HG03442 (cell line): Measurements from ENCODE around the gene PAK5.

Source experiments
- ATAC-seq: cut with Tn5 transposase; IDR thresholded peaks from one replicate; pipeline ENCODE4 v1.9.1; 2021; ENCODE audit warnings: mild to moderate bottlenecking, moderate library complexity; ENCODE audit not compliant: unreplicated experiment

Gene PAK5

DNA sequence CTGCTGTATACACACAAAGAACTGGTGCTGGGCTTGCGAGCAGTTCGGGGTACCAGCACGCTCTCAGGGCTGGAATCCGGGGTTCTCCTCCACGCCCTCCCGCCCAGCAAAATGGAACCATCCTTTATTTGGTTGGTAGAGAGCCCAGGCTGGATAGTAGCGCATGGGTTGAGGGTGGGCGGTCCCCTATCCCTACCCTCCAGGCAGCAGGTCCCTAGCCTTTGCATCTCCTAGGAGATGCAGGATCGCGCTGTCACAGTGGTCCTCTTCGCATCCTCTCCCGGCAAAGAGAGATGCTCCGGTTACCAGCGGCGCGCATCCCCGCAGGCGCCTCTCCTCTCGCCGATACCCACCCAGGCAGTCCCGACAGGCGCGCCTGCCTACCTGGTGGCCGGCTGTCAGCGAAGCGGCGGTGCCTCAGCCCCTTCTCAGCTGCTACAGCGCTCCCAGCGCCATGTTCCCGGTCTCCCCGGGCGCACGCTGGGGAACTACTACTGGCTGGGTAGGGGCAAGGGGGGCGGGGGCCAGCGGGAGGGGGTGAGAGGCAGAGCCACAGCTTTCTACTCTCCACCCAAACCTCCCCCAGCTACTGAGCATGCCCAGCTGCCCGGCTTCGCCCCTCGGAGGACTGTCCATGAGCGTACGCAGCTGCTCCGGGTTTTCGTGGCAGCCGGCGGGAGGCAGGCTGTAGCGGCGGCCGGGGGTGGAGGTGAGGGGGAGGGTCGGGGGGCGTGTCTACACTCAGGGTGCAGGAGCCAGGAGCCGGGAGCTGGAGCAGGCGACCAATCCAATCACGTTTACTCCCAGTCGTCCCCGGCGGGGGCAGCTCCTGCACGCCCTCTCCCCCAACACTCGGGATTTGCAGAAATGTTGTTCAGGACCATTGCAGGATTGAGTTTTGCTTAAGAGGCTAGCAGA lies at the start of gene PAK5:
PAK5 (minus strand) TSS at position 699 of the 918 bp plus-strand sequence. CDS start 194,748 bp downstream, outside the sequence.
- no peak for ATAC-seq

DNA sequence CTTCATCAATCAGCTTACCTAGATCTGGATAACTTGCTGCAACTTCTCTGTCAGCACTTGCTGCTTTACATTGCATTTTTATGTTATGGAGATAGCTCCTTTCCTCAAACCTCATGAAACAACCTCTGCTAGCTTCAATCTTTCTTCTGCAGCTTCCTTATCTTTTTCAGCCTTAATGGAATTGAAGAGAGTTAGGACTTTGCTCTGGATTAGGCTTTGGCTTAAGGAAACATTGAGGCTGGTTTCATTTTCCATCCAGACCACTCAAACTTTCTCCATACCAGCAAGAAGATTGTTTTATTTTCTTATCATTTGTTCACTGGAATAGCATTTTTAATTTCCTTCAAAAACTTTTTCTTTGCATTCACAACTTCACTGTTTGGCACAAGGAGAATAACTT lies 48.8 kb upstream of the PAK5 start:
- ATAC-seq = no peak

DNA sequence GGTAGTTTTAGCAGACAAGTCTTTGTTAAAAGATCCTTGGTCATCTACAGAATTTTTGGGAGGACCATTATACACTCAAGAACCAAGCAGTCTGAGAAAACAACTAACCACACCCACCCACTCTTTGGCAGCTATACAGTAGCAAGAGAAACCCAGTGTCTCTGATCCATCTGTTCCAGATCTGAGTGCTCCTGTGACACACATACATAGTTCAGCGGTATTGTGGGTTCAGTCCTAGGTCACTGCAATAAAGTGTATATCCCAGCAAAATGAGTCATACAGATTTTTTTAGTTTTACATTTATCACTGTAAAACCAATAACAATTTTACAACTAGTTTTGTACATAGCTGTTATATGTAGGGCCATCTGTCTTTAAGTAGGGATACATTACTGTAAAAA lies 47.4 kb upstream of the PAK5 start:
- no peak for ATAC-seq

DNA sequence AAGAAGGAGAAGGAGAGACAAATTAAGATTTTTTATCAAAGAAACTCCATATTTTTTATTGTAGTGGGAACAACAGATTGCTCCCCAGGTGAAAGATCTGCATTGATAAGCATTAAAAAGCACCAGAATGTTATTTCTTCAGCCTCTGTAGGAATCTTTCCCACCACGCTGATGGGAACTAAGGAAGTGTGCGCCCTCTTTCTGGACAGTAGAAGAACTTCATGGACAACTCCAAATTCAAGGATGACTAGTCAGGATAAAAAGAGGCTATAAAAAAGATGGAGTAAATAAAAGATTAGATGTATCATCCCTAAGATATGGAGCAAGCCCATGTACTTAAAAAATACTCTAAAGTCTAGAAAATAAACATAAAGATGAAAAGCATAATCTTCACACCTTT lies 45.8 kb upstream of the PAK5 start:
- ATAC-seq = no peak

DNA sequence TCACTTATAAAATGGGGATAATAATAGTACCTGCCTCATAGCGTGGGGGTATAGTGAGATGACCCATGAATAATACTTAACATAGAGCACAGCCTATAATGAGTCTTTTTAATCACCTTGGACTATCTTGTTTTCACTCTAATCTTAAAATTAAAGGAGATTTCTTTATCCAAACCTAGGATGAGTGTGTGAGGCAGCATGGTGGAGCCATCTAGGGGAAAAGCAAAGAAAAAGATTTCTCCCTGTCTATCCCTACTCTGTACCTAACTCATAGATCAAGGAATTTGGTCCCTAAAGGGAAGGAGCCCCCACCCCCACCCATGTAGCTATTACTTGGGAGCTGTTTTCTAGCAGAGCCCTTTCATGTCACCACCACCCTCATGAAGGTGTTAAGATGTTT lies 45.2 kb upstream of the PAK5 start:
- no peak for ATAC-seq

DNA sequence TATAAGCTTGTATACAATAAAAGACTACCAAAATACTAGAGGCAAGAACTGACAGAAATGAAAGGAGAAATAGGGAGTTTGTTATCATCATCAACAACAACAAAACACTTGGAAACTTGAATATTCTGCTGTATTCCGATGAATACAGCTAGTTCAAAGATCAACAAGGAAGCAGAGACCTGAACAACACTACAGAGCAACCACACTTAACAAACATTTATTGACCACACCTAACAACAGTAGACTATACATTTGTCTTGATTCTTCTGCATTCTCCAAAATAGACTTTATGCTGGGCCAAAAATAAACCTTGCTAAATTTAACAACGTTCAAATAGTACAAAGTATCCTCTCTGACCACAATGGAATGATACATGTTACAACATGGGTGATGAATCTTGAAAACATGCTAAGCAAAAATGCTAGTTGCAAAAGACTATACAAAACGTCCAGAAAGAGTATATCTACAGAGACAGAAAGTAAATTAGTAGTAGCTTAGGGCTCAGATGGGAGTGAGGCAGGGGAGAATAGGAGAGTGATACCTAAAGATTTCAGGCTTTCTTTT lies 39.1 kb upstream of the PAK5 start:
- ATAC-seq = no peak

DNA sequence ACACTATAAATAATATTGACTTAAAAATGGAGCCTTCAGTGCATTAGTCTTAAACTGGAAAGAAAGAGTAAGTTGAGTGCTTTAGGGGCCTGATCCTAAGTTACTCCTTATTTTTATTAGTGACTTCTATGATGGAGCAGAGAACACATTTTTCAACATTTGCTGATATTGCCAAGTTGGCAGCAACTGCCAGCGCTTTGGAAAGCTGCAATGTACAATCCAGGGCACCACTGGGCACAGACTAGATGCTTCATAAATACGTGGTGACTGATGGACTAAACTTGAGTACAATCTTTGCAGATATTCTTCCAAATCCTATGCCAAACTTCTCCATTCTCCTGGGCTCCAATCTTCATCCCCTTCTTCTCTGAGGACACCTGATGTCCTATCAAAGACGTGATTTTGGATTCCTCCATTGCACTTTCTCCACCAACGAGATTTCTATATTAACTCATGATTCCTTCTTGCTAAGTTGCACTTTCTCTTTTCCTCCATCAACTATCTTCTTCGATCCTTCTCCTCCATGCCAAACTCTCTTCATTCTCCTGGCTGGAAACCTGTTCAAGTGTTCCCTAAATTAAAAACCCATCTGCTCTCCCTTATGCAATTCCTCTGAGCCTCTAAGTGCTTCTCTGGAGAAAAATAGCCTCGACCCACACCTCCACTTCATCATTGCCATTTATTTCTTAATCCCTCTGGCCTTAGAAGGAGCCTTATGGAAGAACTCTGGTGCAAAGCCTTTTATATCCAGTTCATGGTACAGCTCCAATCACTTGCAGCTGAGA lies 28.5 kb upstream of the PAK5 start:
- ATAC-seq = no peak

DNA sequence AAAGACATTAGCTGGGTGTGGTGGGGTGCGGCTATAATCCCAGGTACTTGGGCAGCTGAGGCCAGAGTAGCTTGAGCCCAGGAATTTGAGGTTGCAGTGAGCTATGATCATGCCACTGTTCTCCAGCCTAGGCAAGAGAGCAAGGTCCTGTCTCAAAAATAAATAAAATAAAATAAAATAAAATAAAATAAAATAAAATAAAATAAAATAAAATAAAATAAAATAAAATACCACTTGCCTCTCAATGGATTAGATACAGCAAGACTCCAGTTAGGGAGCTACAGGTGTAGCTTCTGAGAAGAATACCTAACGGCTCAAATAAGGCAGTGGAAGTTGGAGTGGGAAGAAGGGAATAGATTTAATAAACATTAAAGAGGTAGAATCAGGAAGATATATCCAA lies 13.7 kb upstream of the PAK5 start:
- ATAC-seq = no peak

DNA sequence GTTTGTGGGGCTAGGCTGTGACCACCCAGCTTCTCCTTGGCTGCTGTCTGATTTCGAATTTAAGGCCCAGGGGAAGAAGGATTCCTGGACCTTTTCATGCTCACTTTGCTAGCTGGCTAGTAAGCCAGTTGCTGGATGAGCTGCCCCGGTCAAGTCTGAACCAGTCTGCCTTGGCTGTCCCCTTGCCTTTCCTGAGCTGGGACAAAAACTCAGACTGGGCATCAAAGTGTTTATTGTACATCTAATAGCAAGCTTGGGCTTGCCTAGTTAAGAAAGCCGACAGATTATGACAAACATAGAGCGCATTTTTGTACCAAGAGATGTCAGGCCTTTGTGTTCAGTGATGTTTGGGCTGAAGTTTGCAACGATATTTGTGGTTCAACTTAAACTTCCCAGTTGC lies 750 bp upstream of the PAK5 start:
- no peak for ATAC-seq

DNA sequence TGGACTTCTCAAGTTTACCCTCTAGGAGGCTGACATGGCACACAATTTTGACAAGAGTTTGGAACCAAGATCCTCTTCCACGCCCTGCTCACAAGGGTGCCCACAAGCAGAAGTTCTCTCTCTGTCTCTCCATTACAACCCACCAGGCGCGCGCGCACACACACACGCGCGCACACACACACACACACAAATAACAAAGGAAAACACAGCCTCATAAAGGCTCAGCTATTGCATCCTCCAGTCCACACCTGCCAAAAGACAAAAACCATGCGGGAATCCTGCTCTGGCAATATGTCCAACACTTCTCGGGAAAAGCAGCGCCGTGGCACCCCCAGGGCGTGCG lies 870 bp downstream of the PAK5 start:
- no peak for ATAC-seq

DNA sequence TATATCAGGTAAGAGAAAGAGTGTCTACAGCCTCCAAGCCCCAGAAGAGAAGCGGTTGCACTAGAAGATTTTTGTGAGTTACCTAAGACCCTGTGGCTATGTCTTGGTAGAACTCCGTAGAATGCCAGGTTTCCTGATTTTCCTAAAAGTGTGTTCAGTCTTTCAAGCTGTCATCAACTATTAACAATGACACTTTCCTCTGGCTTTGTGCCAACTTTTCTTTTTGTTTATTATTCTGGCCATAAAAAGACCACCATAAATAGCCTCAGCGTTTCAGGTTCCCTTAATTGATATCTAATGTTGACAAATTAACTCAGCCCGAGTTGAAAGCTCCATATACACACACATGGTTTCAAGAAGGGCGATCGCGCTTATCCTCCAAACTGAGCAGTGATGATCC lies 1.2 kb downstream of the PAK5 start:
- ATAC-seq = no peak

DNA sequence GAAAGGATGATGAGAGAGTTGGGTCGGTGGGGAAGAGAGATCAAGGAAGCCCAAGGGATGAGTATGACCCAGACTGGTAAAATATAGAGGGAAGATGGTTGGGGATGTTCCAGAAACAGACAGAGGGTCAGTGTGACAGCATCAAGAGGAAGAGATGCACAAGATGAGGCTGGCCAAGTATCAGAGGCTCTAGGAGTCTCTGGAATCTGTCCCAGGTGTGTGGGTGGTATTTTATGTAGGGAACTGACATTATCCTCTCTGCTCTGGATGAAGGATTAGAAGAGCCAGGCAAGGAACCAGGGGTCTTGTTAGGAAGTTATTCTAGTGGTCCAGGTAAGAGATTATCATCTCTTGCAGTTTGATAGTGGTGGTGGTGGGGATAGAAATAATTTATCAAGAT lies 3.6 kb downstream of the PAK5 start:
- no peak for ATAC-seq

DNA sequence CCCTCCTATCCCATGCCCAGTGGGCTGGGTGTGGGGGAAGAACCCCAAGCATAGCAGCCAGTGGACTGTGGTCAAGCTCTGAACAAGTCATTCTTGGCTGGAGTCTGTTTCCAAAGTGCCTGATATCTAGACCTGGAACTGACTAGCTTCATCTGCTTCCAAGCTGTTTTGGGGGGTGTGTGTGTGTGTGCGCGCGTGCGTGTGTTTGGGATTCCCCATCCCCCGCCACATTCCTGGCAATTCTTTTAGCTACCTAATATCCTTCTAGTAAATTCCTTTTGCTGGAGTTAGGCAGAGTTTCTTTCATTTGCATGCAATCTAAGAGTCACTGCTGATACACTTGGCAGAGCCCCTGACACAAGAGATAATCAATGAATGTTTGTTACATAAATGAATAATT lies 7.8 kb downstream of the PAK5 start:
- no peak for ATAC-seq

DNA sequence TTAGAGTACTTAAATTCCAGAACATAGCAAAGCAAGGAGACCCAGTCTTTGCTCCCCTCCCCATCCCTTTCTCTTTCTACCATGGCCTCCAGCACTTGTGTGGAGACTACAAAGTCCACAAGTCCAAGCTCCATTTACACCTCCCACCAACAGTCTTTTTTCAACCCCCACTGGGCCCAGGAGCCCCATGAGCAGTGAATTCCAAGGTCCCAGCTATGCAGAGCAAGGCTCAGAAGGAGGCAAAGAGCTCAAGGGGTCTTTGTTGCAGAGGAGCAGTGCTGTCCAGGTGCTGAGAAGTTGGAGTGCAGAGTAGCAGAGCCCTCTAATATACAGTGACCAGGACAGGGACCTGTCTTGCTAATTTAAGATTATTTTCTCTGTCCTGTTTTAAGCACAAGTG lies 9.0 kb downstream of the PAK5 start:
- no peak for ATAC-seq

DNA sequence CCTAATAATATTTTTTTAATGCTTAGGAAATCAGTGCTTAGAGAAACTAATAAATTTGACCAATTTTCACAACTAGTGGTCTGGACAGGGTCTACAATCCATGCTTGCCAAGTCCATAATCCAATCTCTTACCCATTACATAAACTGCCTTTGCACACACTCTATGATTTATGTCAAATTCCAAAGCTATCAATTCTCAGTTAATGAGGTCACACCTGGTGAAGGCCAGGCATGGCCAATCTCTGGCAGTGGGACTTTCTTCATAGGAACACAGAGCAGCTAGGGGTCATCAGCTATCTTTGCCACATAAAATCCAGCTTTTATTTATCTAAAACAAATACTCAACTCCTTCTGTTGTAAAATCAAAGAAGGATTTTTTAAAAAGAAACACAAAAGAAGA lies 21.2 kb downstream of the PAK5 start:
- ATAC-seq = no peak

DNA sequence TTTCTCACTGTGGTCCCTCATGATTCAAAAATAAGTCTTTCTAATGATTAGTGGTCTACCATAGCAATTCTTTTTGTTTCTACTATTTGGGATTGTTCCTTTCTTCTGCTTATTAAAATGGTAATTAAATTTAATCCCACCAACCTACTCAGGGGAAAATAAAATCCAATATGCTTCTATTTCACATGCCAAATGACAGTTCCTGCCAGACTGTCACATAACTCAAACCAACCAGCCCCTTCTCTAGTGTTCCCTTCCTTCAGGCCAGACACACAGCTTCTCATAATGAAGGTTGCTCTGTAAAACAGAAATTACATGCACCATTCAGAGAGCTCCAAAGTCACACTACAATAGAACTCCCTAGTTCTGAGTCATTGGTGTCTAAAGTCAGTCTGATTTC lies 23.2 kb downstream of the PAK5 start:
- no peak for ATAC-seq

DNA sequence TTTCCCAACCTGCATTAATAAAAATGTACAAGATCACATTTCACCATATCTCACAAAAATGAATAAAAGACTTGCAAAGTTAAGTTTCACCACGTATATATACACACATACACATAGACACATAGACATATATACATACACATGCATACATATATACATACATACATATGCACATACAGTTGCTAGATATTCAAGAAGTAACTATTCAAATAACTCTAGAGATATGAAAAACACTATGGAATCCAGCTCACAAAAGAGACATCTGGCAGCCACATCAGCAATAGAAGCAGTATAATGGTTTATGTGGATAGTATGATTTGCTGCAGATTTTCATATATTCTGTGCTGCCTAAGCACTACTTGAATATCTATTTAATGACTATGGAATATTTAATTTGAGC lies 28.1 kb downstream of the PAK5 start:
- no peak for ATAC-seq

DNA sequence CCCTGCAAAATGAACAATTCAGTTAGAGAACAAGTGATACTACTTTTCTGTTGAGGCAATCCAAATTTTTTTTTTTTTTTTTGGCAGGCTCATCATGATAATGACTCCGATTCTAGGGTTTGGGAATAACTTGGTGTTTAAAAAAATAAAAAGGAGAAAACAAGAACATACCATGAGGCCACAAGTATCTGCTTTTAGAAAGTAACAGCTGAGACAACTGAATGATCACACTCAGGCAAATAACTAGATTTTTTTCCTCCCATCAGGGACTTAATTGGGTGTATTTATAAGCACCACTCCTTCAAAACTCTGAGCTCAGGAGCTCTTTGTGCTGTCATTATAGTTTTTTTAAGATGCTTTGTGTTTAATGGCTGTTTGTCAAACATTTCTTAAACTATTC lies 29.6 kb downstream of the PAK5 start:
- ATAC-seq = no peak

DNA sequence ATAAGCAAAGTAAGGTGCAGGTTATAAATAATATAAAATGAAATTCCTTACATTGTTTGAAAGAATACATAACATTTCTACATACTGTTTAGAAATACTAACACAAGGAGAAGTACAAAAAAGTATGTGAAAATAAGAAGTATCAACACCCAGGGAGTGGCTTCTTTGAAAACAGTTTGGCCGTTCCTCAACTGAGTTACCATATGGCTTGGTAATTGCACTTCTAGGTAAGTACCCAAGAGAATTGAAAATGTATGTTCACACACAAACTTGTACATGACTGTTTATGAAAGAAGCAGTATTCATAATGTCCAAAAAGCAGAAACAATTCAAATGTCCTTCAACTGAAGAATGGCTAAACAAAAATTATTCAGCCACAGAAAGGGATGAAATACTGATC lies 30.7 kb downstream of the PAK5 start:
- no peak for ATAC-seq

DNA sequence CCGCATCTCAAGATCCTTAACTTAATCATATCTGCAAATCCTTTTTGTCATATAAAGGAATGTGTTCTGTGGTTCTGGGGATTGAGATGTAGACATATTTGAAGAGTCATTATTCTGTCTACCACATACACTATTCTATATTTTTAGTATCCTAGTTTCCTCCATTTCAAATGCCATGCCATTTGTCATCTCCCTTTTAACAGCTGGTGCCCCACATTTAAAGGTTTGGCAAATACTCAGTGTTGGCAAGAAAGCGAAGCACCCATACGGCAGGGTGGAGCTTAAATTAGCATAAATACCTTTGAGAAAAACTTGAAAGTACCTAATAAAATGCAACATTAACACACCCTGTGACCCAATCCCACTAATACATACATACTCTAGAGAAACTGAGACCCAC lies 31.7 kb downstream of the PAK5 start:
- ATAC-seq = no peak

DNA sequence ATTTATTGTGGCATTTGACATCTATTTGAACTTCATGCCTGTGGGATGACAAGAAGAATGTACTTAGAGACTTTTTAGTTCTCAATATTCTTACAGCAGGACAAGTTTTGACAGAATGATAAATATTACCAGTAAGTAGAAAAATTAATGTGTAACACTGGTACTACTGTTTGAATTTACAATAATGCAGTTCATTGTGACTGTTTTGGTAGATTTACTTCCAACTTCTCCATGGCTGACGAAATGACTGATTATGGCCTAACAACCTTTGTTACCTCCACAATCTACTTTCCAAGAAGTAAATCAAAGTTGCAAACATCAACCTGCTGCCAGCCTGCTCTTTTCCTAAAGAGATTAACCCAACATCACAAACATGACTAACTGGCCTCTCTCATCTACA lies 38.5 kb downstream of the PAK5 start:
- ATAC-seq = no peak

DNA sequence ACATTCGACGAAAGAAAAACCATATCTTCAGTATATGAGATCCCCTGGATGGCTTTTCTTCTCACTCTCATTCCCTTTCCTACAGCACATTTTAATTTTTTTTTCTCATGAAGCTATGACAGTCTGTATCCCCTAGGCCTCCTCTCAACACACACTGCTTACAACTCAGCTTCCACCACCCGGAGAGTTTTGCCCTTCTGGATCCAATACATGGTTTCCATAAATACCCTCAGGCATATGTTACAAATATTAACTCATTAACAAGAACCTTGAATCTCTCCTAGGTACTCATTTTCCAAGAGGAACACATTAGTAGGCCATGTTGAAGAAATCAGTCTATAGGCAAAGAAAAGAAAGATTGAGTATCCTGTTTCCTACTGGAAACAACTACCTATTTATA lies 44.0 kb downstream of the PAK5 start:
- ATAC-seq = no peak
